ENCODE measurements around the gene NEMP1.

NEMP1 gene

GRCh38 chr12:57106021-57106708, 27.6 kb upstream of the NEMP1 start:
- no peak for DNase-seq

GRCh38 chr12:57105011-57105753, 26.6 kb upstream of the NEMP1 start:
- no peak for DNase-seq

DNA sequence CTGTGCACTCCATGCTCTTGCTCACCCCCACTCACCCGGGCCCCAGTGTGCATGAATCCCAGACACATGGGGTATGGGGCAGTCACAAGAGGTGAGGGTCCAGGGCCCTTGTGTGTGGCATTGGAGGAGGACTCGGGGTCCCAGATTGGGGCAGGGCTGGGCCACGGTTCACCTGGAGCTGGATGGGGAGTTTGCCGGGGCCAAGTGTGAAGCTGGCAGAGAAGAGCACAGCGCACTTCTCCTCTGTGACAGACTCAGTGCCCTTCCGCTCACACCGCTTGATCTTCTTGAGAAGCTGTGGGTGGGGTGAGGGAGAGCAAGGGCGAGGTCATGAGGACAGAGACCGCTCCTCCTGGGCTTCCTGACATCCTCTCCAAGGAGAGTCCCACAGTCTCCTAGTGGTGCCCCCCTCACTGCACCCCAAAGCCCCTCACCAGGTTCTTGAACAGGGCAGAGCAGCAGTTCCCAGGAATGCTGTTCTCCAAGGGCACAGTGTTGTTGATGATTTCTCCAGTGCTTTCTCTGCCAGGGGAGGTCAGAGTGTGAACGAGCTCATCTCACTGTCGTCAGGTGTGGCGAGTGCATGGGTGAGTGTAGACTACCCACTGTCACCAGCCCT, 25.8 kb upstream of the NEMP1 start:
- DNase-seq = no peak

- DNase-seq = no peak
Observed at GRCh38 chr12:57103856-57104255, 25.3 kb upstream of the NEMP1 start.

DNA sequence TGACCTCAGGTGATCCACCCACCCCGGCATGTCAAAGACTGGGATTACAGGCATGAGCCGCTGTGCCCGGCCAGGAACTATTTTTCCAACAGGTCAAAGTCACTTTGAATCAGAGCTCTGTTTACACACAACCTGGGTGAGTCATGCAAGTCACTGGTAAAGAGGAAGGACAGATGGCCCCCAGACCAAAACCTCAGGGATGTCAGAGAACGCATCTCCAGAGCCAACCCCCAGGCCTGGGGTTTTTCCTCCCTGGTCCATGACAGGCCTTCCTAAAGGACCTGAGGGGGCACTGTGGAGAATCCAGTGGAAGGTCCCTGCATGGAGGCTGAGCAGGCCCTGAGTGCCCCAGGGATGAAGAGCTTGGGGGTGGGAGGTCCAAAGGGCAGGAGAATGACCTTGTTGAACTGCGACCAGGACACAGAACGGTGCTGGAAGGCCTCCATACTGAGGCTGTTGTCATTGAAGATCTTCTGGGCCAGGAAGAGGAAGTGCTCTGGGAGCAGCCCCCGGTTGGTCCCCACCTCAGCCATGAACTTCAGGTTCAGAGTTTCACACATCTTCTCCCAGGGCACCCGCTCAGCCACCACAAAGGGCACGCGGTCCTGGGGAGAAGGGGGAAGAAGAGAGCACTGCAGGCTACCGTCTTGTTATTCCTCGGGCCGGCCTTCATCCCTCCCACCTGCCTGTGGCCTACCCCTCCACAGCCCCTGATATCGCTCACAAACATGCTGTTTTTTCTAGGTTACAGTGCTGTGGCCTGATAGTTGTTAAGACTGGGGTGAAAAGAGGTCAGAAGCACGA, 23.5 kb upstream of the NEMP1 start:
- no peak for DNase-seq

DNA sequence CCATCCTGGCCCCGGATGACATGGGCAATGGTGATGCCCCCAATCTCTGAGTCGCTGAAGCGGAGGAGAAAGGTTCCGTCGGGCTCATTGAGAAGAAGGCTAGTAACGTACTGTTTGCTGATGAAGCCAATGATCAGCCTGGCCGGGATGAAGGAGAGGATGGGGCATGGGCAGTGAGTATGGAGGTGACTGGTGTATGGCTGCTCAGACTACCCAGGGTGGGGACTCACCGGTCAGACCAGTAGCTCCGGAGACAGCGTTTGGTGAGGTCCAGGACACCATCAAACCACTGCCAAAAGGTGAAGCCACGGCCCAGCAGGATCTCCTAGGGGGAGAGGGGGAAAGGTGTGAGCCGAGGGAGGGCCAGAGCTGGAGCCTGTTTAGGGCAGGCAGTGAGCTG, 21.2 kb upstream of the NEMP1 start:
- no peak for DNase-seq

DNA sequence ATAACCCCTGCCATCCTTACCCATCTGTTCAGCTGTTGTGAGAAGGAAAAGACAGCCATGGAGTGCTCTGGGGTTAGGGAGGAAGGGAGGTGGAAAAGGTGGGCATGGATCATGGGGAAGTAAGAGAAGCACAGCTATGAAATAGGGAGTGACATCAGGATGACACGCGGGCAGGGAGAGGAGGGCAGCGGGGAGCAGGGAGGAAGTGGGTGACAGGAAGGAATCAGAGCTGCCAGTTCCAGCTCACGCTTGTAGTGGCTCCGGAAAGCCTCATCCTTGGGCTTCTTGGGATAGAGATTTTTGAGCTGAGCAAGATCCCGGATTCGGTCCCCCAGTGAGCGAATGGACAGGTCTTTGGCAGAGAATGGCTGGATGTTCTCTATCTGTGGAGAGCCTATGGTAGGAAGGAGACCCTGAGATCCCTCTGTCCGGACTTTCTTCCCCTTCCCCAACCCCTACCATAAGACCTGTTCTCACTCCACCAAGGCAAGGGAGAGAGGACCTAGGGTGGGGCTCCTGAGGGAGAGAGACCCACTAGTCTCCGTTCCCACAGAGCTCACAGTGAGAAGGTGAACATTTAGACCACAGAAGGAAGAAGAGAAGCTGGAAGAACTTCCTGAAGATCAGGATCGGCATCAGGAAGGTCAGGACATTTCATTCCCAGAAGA, 20.6 kb upstream of the NEMP1 start:
- no peak for DNase-seq

DNA sequence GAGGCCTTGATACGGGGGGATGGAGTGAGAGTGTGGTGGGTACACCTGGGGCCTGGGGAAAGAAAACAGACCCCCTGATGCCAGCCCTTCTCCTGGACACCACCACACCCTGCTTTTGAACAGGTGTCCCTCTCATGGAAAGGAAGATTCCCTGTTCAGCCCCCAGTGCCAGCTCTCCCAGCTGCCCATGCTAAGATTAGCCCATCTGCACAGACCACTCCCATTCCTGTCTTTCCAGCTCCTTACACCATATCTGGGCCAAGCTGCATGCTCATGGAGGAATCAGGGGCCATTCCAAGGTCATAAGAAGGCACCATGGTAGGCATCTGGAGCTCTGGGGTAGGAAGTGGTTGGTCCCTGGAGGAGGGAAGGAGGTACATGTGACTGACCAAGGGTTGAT, 20.0 kb upstream of the NEMP1 start:
- no peak for DNase-seq

GRCh38 chr12:57097554-57097835, 18.9 kb upstream of the NEMP1 start:
- DNase-seq = no peak

GRCh38 chr12:57096748-57097553, 18.4 kb upstream of the NEMP1 start:
- no peak for DNase-seq

GRCh38 chr12:57096099-57096572, 17.5 kb upstream of the NEMP1 start:
- DNase-seq = no peak

DNA sequence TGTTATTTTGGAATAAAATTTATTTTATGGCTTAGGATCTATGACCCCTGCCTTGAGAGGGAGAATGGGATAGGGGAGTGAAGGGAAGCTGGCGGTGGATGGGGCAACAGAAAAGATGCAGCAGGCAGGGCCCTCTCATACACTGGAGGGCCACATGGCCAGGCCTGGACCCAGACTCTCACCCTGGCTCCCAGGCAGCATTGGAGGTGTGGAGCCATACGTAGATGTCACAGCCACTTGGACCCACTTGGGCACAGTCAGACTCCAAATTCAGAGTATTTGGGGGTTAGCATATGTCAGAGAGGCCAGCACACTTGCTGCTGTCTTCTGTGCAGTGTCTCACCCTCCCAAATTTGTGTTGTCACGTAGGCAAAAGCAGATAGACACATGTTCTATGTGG, 16.8 kb upstream of the NEMP1 start:
- DNase-seq = no peak

DNA sequence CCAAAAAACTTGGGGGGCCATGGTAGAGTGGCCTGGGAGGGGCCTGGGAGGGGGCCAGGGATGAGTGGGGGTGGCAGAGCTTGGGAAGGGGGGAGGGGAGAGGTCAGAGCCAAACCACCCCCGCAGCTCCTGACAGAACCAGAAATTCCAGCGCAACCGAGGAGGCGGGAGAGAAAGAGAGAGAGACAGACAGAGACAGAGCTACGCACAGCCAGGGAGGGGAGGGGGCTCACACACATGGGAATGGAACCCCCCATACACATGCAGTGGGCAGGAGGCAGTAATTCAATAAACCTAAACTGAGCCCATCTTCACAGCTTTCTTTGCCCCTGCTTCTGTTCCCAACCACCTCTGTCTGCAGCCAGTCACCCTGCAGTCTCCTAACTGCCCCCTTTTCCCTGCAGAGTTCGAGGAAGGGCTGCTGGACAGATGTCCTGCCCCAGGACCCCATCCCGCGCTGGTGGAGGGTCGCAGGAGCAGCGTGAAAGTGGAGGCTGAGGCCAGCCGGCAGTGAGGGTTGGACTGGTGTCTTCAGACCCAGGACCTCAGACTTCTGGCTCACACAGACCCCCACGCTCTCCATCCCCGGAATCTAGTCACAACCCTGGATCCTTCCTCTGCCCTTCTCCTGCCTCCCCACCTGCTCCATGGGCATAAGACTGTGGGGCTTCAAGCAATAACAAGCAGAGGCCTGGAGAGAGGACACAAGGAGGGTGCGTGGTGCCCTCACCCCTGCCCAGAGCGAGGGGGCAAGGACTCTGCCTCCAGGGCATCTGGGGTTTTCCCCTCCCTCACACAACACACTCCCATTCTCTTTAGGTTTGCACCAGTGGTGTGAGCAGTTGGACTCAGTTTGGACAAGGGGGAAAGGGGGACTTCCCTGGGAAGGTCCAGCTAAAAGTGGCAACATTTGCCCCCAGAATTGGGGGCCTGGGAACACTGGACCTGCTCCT, 15.9 kb upstream of the NEMP1 start:
- no peak for DNase-seq

DNA sequence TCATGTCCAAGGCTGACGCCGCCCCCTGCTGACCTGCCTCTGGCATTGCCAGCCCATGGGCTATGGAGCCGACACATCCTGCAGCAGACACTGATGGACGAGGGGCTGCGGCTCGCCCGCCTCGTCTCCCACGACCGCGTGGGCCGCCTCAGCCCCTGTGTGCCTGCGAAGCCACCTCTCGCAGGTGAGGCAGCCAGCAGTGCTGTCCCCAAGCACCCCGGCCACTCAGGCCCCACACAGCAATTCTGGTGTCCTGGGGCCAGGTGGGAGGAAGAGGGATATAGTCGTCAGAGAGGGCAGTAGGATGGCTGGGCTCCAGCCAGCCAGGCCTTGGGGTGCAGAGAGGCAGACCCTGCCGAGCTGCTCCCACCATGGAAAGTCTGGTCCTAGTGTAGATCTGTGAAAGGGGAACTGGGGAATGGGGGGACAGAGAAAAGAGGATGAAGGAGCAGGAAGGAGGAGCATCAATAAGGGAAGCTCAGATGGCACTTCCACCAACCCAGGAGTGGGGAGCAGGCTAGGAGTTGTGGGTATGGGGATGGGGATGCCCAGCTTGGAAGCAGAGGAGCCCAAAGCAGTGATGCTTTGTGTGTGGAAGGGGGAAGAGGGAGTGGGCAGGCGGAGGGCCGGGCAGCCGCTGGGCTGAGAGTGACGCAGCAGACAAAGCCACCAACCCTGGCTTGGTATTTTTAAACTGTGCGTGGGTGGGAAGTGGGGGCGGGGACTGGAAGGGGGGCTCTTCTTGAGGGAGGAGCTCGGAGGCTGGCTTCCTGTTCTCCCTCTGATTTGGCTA, 15.0 kb upstream of the NEMP1 start:
- peak; percentile 84 for DNase-seq

DNA sequence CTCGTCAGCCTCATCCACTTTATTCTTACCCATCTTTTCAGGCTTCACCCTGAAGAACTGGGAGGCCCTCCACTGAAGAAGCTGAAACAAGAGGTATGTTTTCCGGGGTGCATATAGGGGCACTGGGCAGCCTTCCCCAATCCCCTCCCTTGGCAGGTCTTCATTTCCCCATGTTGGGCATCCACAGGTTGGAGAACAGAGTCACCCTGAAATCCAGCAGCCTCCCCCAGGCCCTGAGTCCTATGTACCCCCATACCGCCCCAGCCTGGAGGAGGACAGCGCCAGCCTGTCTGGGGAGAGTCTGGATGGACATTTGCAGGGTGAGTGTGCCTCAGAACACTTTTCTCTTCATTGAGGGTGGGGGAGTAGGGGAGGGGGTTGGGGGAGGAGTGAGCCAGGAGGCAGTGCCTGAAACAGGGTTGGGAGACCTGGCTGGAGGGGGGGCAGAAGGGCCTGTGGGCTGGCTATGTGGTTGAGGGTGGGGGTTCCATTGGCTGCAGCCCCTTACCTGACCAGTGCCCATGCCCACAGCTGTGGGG, 14.4 kb upstream of the NEMP1 start:
- DNase-seq = no peak

- DNase-seq = no peak
Observed at GRCh38 chr12:57092529-57092862, 13.9 kb upstream of the NEMP1 start.

- no peak for DNase-seq
Observed at GRCh38 chr12:57091638-57092528, 13.3 kb upstream of the NEMP1 start.

DNA sequence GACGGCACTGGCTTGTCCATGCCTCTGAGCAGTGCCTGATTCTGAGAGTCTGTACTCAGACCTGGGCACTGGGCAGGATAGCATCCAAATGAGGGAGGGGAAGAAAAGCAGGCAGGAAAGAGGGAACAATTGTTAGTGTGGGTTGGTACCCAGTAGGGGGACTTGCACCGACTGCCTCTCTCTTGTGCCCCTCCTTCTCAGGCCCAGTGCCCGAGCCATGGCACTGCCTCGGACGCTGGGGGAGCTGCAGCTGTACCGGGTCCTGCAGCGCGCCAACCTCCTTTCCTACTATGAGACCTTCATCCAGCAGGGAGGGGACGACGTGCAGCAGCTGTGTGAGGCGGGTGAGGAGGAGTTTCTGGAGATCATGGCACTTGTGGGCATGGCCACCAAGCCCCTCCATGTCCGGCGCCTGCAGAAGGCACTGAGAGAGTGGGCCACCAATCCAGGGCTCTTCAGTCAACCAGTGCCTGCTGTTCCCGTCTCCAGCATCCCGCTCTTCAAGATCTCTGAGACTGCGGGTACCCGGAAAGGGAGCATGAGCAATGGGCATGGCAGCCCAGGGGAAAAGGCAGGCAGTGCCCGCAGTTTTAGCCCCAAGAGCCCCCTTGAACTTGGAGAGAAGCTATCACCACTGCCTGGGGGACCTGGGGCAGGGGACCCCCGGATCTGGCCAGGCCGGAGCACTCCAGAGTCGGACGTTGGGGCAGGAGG, 12.5 kb upstream of the NEMP1 start:
- no peak for DNase-seq
